GM23338 (cell line): Measurements from ENCODE around the gene HYAL2. TPM values are rescaled to one million over a fixed set of nuclear protein-coding genes. Genes with fewer than 3 reads are reported as not detected.

ENCODE experiments used
- ATAC-seq: fragments of 200-7000 bp; cut with Tn5 transposase; 3 replicates; pipeline ENCODE4 v1.9.1; 2020
- DNase-seq: peaks from one replicate; pipeline ENCODE4 v3.0.0-alpha.2; 2015; ENCODE audit warnings: low spot score
- H2AFZ ChIP-seq: fragments of 200-600 bp; sonication (generic); 2 replicates; pipeline ENCODE4 v1.8.0; 2016; ENCODE audit warnings: antibody characterized with exemption, mild to moderate bottlenecking, moderate library complexity
- H3F3A ChIP-seq: fragments of 200-600 bp; sonication (generic); replicated peaks from 2 replicates; pipeline ENCODE4 v1.8.0; 2017; ENCODE audit warnings: antibody characterized with exemption, mixed run types, low read depth
- H3K27ac ChIP-seq: fragments of 200-600 bp; sonication (generic); 2 replicates; pipeline ENCODE4 v1.6.1; 2016; ENCODE audit warnings: low read depth
- H3K27me3 ChIP-seq: fragments of 200-600 bp; sonication (generic); 2 replicates; pipeline ENCODE4 v1.8.0; 2016; ENCODE audit warnings: mild to moderate bottlenecking, mixed run types, moderate library complexity; ENCODE audit not compliant: insufficient read depth
- H3K36me3 ChIP-seq: fragments of 200-600 bp; sonication (generic); 2 replicates; pipeline ENCODE4 v1.8.0; 2016; ENCODE audit warnings: mild to moderate bottlenecking; ENCODE audit not compliant: insufficient read depth
- H3K4me1 ChIP-seq: fragments of 200-600 bp; sonication (generic); 2 replicates; pipeline ENCODE4 v1.8.0; 2016; ENCODE audit warnings: mild to moderate bottlenecking, moderate library complexity; ENCODE audit not compliant: insufficient read depth
- H3K4me2 ChIP-seq: fragments of 200-600 bp; sonication (generic); 2 replicates; pipeline ENCODE4 v1.7.1; 2017; ENCODE audit warnings: mixed run types
- H3K4me3 ChIP-seq: fragments of 200-600 bp; sonication (generic); 2 replicates; pipeline ENCODE4 v1.6.1; 2016; ENCODE audit warnings: mixed run types
- H3K79me2 ChIP-seq: fragments of 200-600 bp; sonication (generic); replicated peaks from 2 replicates; pipeline ENCODE4 v1.8.0; 2017; ENCODE audit warnings: mild to moderate bottlenecking; ENCODE audit not compliant: insufficient read depth
- H3K9me2 ChIP-seq: fragments of 200-600 bp; sonication (generic); 2 replicates; pipeline ENCODE4 v1.8.0; 2017; ENCODE audit not compliant: insufficient read depth
- H4K20me1 ChIP-seq: fragments of 200-600 bp; sonication (generic); replicated peaks from 2 replicates; pipeline ENCODE4 v1.8.0; 2017; ENCODE audit warnings: mild to moderate bottlenecking; ENCODE audit not compliant: insufficient read depth
- H3K27ac Mint-ChIP-seq: 2 replicates; pipeline ENCODE4 v1.8.0; 2020; ENCODE audit warnings: inconsistent platforms, mild to moderate bottlenecking, moderate library complexity, mixed read lengths
- H3K27me3 Mint-ChIP-seq: 3 replicates; pipeline ENCODE4 v1.8.0; 2022; ENCODE audit warnings: low read depth, mild to moderate bottlenecking, moderate library complexity, mixed read lengths, inconsistent platforms; ENCODE audit not compliant: insufficient read depth, poor library complexity
- H3K36me3 Mint-ChIP-seq: 3 replicates; pipeline ENCODE4 v1.8.0; 2021; ENCODE audit warnings: low read depth, mild to moderate bottlenecking, inconsistent platforms, moderate library complexity, mixed read lengths
- H3K4me1 Mint-ChIP-seq: 3 replicates; pipeline ENCODE4 v1.8.0; 2020; ENCODE audit warnings: mild to moderate bottlenecking, inconsistent platforms, mixed read lengths
- H3K4me3 Mint-ChIP-seq: 3 replicates; pipeline ENCODE4 v1.8.0; 2021; ENCODE audit warnings: moderate library complexity, mild to moderate bottlenecking, inconsistent platforms, mixed read lengths
- H3K9me3 Mint-ChIP-seq: 3 replicates; pipeline ENCODE4 v1.8.0; 2020; ENCODE audit warnings: moderate library complexity, mild to moderate bottlenecking, inconsistent platforms, mixed read lengths
- CREB1 ChIP-seq: fragments of 250-450 bp; sonication (Bioruptor Pico); IDR thresholded peaks from 2 replicates; pipeline ENCODE4 v1.5.0; 2020; ENCODE audit warnings: low read depth, mild to moderate bottlenecking, moderate library complexity
- CTCF ChIP-seq, 2 experiments: fragments of 200-600 bp in 1 of 2; sonication (generic) in 1 of 2; conservative IDR thresholded peaks; 2 replicates each; pipeline versions ENCODE4 v1.5.1 to v1.6.1; 2016 to 2017; ENCODE audit warnings: antibody characterized with exemption in 2 of 2, low read depth in 2 of 2, mild to moderate bottlenecking in 2 of 2, moderate library complexity in 1 of 2
- ETS1 ChIP-seq: IDR thresholded peaks from 2 replicates; pipeline ENCODE4 v1.6.1; 2016; ENCODE audit warnings: antibody characterized with exemption
- EZH2 ChIP-seq: fragments of 200-600 bp; sonication (generic); IDR thresholded peaks from one replicate; pipeline ENCODE4 v1.8.0; 2017; ENCODE audit warnings: antibody characterized with exemption, mild to moderate bottlenecking, low read depth; ENCODE audit not compliant: unreplicated experiment
- EZH2phosphoT487 ChIP-seq: fragments of 200-600 bp; sonication (generic); IDR thresholded peaks from one replicate; pipeline ENCODE4 v1.8.1; 2018; ENCODE audit warnings: antibody characterized with exemption; ENCODE audit not compliant: unreplicated experiment
- NANOG ChIP-seq: IDR thresholded peaks from 2 replicates; pipeline ENCODE4 v1.6.1; 2016; ENCODE audit warnings: antibody characterized with exemption, borderline replicate concordance
- POLR2AphosphoS5 ChIP-seq: IDR thresholded peaks from 2 replicates; pipeline ENCODE4 v1.6.1; 2016; ENCODE audit warnings: antibody characterized with exemption, low read depth
- REST ChIP-seq: IDR thresholded peaks from one replicate; pipeline ENCODE4 v1.6.1; 2018; ENCODE audit warnings: antibody characterized with exemption; ENCODE audit not compliant: unreplicated experiment
- ZNF114 ChIP-seq: fragments of 250-450 bp; sonication (Bioruptor Pico); IDR thresholded peaks from 2 replicates; pipeline ENCODE4 v1.5.0; 2020; ENCODE audit warnings: mild to moderate bottlenecking, moderate library complexity
- ZNF462 ChIP-seq: fragments of 250-450 bp; sonication (Bioruptor Pico); IDR thresholded peaks from 2 replicates; pipeline ENCODE4 v1.5.0; 2020; ENCODE audit warnings: mild to moderate bottlenecking, moderate library complexity
- polyA plus RNA-seq: library from polyadenylated mRNA; unstranded; fragments of >200 nt; fragmentation: Nextera tagmentation; extraction: Ambion mirVana; gene quantifications from 2 replicates; pipeline ENCODE4 v1.2.1, GENCODE V29; 2016
- total RNA-seq: library from RNA; depleted of rRNA; stranded (reverse); fragments of >200 nt; shearing (Covaris generic); gene quantifications from 2 replicates; pipeline ENCODE4 v1.2.3, GENCODE V29; 2014

HYAL2 gene
- total and polyA plus RNA-seq, 2 experiments from 2014 or later, result 28.9 to 74.3 TPM

- TF ChIP-seq ZNF462 (CRISPR knock-in tag), result no peak
- TF ChIP-seq CREB1 (CRISPR knock-in tag), result no peak
- no peak for TF ChIP-seq ZNF114
- no peak for TF ChIP-seq CTCF (conservative IDR thresholded peaks at IDR 0.05; ENCODE audit: low read depth in 2 of 2)
- no peak for TF ChIP-seq EZH2
Measured at GRCh38 chr3:50318163-50318562, 4.4 kb downstream of the HYAL2 start (continued).

GRCh38 chr3:50317300-50317699 lies 5.2 kb downstream of the HYAL2 start:
- H2AFZ ChIP-seq, result no peak overlapping the region
- Mint-ChIP-seq H3K36me3 (peaks cover 65% of the 10 kb centered on the region), H3K27ac (no peak overlapping the region), H3K4me1 (peaks cover 20% of the 10 kb centered on the region), H3K9me3 (peaks cover 14% of the 10 kb centered on the region), H3K4me3 (no peak overlapping the region), H3K27me3 (peaks cover 5% of the 10 kb centered on the region)
- DNase-seq (no peak), ATAC-seq (no peak)
- no peak overlapping the region for H3K27ac ChIP-seq
- peaks cover 14% of the 10 kb centered on the region; the same call in 1 of the 2 replicates for H3F3A ChIP-seq
- H3K27me3 ChIP-seq, result no peaks in the 10 kb centered on the region
- peaks cover 8% of the 10 kb centered on the region for H3K36me3 ChIP-seq
- no peak overlapping the region for H3K4me3 ChIP-seq
- H3K4me1 ChIP-seq, result peaks cover 6% of the 10 kb centered on the region; the same call in 1 of the 2 replicates
- no peak overlapping the region for H3K4me2 ChIP-seq
- no peaks in the 10 kb centered on the region for H3K9me2 ChIP-seq
- peaks cover 5% of the 10 kb centered on the region; the same call in 1 of the 2 replicates for H4K20me1 ChIP-seq
- H3K79me2 ChIP-seq, result peaks cover 26% of the 10 kb centered on the region
- TF ChIP-seq ZNF114 (no peak), CTCF (conservative IDR thresholded peaks at IDR 0.05; ENCODE audit: low read depth in 2 of 2) (no peak), REST (no peak), NANOG (no peak), EZH2 (no peak), ETS1 (no peak), POLR2AphosphoS5 (no peak), CREB1 (CRISPR knock-in tag) (no peak), EZH2phosphoT487 (no peak)
